GM19455 (cell line): ENCODE results near the gene SAMD5.

Experiments used
- ATAC-seq: cut with Tn5 transposase; IDR thresholded peaks from one replicate; pipeline ENCODE4 v1.9.1; 2021; ENCODE audit not compliant: unreplicated experiment

SAMD5 gene

DNA sequence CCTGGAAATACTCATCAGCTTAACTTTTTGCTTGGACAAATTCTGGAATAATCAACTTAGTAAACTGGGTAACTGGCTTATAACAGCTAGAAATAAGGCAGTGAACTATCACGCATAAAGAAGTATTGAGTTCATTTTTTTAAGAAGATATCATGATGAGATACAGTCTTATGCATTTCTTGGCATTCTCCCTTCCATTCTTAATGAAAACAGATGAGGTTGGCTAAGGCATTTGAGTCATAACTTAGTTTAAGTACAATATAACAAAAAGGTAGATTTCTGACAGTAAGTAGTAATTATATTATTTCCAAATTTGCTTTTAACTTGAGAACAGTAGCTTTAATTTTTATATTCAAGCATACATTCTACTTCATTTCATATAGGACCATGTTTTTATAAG, 56.1 kb downstream of the SAMD5 start:
- no peak for ATAC-seq

DNA sequence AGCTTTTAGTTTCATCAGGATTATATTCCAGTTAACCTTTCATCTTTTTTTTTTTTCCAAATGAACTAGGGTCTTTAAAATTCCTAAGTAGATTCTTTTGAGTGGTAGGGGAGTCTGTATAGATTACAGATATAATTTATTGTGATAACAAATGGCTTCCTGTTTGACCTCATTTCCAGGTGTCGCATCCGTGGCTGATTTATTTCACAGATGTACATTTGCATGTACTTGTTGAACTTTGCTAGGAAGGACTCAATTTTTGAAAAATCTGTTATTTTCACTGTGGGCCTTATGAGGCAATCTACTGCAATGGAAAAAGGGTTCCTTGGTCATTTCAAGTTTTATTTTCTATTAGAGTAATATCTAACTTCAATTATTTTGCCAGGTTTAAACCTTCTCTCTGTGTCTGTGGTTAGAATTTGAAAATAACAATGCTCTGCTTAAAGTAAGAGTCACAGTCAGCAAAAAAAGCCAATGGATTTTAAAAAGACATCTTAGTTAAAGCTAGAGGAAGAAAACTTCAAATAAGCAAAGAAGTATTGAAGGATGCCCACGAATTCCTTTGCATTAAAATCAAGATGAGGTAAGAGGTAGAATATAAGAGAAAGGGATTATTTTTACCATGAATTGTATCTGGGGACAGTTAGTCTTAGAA, 57.9 kb downstream of the SAMD5 start:
- ATAC-seq, result no peak

DNA sequence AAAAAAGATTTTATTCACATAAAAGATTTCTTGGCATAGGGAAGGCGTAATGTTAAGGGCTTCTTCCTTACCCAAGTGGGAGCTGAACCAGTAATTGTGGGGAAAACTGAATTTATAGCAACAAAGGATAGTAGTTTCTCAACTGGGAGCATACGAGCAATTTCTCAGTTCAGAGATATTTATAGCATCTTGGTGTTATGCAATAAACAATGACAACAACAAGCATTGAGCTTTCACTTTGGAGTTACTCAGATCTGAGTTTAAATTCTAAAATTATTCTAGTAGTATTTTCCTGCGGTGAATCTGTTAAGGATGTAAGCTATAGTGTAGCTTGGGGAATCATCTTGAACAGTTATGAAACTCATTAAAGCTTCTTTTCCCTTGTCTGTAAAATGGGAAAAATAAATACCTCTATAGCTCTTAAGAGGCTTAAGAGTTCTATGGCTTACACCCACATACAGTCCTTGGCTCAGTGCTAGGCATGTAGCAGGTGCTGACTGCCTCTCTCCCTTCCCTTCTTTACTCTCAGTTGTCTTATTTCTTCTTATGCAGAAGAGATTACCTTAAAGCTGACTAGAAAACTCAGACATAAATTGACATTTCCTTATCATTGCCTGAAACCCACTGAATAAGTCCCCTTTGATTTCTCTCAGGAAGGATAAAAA, 58.8 kb downstream of the SAMD5 start:
- no peak for ATAC-seq

DNA sequence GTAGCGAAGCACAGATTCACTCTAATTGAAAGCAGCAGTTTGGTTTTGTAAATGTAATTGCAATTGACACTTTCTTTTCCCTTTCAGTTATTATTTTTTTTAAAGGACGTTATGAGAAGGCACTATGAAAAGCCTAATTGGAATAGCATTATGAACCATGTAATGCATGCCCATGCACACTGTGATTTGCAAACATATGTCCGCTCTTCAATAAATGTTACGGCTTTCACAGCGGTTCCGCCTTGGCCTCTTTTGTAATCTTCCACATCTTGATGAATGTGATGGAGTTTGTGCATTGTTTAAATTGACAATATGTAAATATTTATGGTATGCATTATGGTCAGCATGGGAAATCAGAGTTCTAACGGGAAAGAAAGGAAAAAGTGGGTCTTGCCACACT, 61.3 kb downstream of the SAMD5 start:
- no peak for ATAC-seq

DNA sequence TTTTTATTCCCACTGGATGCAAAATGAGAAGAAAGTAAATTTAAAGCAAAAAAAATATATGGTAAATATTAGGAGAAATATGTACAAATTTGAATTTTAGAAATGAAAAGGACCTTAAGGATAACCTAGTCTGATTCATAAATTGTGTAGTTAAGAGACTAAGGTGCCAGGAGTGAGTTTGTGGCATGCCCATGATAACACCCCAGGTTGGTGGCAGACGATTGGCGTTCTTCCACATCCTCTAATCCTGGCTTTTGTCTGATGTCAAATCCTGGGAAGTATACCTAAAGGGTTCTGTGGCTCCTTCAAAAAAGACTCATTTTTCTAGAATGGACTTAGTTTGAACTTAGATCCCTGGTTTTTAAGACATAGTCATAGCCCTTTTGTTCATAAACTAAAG, 62.2 kb downstream of the SAMD5 start:
- no peak for ATAC-seq

DNA sequence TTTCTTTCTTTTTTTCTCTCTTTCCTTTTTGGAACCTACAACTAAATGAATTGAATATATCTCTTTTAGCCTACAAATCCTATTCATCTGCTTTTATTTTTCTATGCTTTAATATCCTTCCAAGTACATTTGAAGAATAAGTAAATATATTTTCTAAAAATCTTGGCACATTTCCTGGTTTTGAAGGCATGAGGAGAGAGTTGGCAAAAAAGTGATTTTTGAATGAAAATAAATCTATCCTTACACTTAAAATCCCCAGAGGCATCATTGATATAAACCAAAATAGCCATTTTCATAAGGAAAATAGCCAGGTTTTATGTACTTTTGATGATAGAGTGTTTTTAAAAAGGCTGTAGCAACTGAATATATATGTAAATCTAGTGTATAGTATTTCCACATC, 69.0 kb downstream of the SAMD5 start:
- ATAC-seq, result no peak

DNA sequence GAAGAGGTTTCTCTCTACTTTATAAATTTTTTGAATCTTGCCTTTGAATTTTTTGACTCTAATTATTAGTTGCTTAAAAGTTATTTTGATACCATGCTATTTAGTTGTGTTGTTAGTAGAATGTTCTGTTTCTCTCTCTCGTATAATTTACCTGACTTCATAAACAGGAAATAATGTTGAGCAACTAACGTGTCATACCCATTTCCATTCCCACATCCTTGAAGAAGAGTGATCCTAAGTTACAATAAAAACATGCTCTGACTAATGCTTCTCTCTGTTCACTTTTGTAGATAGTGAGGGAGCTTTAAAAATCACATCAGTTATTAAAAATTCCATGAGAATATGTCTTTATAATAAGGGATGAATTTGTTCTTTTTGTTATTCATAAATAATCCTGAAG, 69.7 kb downstream of the SAMD5 start:
- ATAC-seq, result no peak

DNA sequence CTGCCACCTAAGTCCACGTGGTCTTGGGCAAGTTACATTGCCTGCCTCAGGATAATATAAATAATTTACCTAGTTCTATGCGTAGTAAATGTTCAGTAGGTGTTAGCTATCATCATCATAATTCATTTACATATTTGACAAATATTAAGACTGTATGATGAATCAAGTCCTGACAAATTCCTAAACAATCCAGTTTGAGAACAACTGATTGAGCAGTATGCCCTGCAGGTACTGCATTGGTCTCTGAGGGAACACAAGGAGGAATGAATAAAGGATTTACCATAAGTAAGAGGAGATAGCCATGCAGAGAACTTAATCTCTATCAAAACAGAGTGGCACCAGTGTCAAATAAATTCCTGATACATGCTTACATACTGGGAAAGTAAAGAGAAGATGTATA, 70.4 kb downstream of the SAMD5 start:
- no peak for ATAC-seq

DNA sequence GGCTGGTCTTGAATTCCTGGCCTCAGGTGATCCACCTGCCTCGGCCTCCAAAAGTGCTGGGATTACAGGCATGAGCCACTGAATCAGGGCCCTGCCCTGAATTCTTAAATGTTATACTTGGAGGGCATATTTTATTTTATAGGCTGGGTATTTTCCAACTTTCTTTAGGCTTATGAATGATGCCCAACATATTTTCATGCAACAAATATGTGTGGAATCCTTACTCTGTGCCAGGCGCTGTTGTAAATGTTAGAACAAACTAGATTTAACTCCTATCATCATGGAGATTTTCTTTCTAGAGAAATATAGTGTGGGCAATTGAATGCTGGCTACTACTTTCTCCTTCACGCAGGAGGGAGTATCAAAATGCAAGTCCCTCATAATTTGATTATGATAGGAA, 71.2 kb downstream of the SAMD5 start:
- no peak for ATAC-seq

DNA sequence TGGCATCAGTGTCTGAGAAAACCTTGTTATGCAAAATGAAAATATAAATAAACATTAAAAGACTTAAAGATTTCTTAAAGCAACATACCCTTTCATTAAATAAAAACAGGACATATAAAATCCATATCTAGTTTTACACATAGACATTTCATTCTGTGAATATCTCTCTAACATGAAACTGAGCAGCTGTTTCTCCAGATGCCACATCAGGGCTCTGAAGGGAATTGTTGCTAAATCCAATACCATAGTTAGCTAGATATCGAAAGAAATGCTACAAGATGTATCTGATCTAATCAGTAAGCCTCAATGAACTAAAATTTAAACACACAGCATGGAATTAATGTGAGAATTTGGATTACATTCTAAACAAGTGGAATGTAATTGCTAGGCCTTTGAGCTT, 74.5 kb downstream of the SAMD5 start:
- ATAC-seq, result no peak

DNA sequence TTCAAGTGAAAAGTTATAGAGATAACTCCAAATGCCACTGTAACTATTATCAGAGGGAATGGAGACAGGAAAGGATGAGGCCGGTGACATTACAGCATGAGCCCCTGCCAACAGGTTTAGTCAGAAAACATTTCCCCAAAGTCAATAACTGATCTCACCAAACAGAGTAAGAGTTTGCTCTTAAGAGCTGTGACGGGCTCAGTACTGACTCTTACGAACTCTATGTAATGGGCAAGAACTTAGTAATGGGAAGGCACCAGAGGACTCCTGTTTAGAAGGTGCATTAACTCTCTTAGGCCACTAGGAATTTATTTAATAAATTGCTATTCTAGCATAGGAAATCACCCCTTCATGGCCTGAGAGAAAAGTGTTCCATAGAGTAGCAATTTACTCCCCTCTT, 76.8 kb downstream of the SAMD5 start:
- ATAC-seq, result no peak

DNA sequence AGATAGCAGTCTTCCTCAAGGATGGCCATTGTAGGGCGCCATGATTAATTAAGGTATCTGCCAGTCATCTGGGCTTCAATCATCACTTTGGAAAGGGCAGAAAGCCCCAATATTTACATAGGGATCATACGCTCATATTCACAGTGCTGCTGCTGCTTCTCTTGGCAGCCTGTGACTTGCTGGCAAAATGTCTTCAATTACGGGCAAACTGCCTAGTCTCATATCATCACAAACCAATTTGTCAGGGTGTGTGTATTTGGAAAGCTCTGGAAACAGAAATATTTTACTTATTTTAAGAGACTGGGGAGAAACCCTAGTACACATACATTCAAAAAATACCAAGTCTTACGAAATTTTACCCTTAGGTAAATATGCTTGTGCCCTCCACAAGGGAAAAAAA, 77.6 kb downstream of the SAMD5 start:
- no peak for ATAC-seq

DNA sequence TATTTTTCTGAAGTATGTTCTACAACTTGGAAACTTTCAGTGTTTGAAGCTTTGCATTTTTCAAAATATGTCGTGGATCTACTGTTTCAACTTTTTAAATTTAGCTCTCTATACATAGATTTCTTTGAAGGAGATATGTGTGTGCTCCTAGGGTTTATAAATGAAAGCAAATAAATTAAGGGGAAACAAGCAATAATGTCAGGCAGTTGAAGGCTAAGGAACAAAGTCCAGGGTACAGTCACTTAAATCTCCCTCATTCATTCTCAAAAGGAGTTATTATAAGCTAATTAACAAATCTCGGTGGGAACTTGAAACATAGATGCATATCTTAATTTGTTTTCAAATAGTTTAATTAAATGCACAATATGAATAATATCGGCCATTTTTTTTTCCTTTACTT, 79.4 kb downstream of the SAMD5 start:
- ATAC-seq, result no peak

DNA sequence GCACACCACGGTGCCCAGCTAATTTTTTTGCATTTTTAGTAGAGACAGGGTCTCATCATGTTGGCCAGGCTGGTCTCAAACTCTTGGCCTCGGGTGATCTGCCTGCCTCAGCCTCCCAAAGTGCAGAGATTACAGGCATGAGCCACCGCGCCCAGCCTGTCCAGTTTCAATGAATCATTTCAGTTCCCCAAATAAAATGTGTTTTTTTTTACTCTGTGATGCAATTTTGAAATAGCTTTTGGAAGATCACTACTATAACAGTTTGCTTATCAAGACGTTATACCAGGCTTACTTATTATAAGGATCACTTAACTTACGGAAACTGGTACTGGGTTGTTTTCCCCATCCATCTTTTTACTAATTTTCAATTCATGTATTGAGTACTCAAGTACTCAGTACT, 80.0 kb downstream of the SAMD5 start:
- ATAC-seq, result no peak

DNA sequence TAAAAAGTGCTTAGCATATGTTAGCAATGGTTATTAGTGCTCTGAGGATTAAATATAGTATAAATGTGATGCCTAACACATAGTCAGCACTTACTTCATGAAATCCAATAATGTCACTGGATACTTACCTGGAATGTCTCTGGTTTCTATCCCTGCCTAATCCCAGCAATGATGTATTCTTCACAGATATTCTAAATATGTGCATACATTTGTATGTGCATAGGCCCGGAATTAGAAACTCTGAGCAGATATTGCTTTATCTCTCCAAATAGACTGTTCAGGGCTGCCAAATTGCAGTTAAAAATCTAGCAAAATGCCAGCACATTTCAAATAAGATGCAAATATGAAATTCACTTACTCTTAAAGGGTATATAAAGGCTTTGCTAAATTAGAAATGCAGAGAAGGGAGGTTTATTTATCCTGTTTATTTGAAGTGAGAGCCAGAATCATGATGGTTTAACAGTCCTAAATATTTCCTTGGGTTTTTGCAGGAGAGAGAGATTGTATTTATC, 81.3 kb downstream of the SAMD5 start:
- ATAC-seq, result no peak

DNA sequence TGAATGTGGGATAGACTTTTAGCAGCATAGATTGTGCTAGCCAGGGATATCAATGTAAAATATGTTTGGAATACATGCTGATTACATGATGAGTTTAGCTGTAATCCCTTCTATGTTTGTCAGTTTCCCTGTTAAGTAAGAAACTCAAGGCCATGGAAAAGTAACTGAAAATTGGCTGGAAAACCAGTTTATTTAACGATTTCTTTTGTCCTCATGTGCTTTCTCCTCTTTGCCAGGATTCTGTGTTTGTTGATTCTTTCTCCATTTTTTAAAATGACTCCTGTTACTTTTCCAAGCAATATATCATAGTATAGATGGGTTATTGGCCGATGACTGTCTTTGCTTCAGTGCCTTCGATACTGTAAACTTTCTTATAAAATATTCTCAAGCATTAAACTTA, 87.5 kb downstream of the SAMD5 start:
- no peak for ATAC-seq

DNA sequence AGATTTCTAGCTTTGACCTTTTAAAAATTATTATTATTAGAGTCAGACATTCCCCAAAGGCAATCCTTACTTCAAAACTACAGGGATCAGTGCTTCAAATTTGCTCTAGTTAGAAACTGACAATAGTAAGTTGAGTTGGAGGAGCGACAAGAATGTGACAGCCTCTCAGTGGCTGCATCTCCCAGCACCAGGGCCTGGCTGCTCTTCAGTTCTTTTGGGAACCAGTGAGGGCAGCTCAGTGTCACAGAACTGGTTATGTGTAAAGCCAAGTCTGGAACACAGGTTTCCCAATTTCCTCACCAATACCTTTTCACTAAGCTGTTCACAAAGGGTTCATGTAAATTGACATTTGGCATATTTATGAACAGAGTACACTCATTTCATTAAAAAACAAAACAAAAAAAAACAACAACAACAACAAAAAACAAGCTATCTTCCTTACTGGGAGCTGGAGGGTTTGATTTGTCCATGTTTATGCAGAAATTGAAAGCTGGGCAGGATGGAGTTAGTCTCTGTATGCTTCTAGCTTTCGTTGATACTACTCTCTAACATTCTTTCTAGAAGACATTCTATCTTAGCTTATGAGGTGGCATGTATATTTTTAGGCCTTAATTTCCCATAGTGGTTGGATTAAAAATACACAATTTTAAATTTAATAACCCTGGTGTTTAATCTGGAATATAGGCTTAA, 95.0 kb downstream of the SAMD5 start:
- ATAC-seq, result no peak

DNA sequence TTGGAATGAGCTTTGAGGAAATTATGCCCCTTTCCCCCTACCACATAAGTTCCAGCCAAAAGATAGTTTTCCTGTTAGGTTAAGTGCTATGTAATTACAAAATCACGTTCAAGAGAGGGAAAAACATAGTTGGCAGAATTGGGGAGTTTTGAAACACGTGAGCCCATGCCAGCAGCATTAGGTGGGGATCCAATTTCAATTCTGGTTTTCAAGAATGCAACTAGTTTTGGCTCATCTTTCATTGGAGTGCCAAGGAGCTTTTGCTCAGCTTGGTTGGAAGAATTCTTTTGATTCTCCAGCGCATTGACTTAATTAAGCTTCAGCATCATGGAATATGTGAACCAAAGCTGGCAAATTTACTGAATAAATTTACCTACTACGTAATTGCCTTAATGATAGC, 95.9 kb downstream of the SAMD5 start:
- ATAC-seq, result no peak

DNA sequence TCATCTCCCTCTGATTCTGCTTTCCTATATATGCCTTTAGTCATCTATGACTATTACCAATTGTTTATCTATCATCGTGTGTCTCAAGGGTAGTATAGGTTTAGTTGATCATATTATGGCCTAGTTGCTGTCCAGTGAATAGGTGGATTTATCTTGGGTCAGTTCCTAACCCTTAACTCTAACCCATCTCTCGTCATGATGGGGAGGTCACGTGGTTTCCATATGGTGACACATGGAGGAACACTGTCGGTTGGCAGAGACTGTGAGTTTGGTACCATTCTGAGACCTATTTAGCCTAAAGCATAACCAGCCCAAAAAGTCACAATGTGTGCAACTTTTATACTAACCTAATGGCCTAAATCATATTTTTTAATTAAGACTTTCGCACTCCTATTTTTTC, 103.5 kb downstream of the SAMD5 start:
- ATAC-seq, result no peak

DNA sequence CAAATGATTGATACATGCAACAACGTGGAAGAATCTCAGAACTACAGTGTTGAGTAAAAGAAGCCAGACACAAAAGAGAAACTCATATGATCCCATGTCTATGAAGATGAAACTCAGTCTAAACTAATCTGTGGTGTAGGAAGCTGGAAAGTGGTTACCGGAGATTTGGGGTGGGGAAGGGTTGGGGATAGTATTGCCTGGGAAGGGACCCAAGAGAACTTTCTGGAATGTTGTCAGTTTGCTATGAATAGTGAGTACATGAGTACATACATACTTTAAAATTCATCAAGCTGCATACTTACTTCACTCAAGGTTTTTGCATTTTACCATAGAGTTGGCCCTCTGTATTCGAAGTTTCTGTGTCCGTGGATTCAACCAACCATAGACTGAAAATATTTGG, 106.0 kb downstream of the SAMD5 start:
- ATAC-seq, result no peak

DNA sequence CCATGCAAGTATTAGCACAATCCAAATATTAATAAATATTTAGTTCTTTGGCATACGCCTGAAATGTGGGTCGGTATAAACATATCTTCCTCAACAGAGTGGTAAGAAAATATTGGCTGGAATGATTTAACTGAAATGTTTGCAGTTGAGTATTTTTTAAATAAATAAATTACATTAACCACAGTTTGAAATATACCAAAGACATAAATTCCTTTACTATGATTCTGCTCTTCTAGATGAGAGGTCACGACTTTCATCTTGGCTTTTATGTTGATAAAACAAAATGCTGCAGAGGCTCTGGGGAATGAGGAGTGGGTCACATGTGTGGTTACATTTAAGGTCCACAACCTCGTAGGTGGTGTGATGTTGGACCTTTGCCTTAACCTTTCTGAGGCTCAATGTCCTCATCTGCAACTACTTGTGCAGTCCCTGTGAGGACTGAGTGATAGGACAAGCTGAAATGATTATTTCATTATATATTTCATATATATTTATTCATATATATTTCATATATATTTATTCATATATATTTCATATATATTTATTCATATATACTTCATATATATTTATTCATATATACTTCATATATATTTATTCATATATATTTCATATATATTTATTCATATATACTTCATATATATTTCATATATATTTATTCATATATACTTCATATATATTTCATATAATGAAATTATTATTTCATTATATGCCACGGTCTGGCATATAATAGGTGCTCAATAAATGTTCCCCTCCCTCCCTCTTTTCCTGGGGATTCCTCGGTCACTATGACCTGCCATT, 107.4 kb downstream of the SAMD5 start:
- ATAC-seq, result no peak

DNA sequence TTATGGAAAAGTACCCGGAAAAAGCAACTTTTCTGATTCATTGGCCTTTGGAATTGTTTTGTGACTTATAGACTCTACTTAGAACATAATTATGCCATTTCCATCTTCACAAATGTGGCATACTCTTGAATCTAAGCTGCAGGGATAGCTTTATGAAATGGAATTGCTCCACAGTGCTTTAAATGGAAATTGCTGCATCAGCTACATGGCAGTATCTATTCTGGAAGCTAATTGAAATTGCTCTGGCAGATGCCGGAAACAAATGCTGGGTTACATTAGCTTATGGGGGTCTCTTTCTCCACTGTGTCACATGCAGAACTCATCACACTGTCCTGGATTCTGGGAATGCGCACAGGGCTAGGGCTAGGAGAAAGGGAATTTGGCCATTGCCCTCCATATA, 108.9 kb downstream of the SAMD5 start:
- no peak for ATAC-seq
